T-helper 17 cell (primary cell): ENCODE measurements around the gene KLHL30. TPM values are rescaled to one million over a fixed set of nuclear protein-coding genes. Genes with fewer than 3 reads are reported as not detected.
A peak's percentile ranks its signal among the peaks of the same experiment; 100 is the strongest.
"Not testable (repeated sequence)": the region's sequence is repeated elsewhere in the genome, so short reads cannot be mapped to it uniquely, and the experiment has no call there.

Experiments used
- ATAC-seq: fragments of 150-1000 bp; cut with Tn5 transposase; 2 replicates; pipeline ENCODE4 v1.10.0; 2021; ENCODE audit warnings: mild to moderate bottlenecking, moderate library complexity
- DNase-seq, 3 donors: peaks; one replicate each; pipeline versions ENCODE4 v3.0.0 to v3.0.0-alpha.2; 2020 to 2021
- H3K9me3 ChIP-seq: one replicate; pipeline ENCODE4 v1.7.0; 2013; ENCODE audit warnings: low read length, mild to moderate bottlenecking; ENCODE audit not compliant: control insufficient read depth, poor library complexity, severe bottlenecking
- H3K27ac Mint-ChIP-seq: one replicate; pipeline ENCODE4 v1.8.0; 2022; ENCODE audit warnings: mild to moderate bottlenecking, moderate library complexity, mixed read lengths
- H3K27me3 Mint-ChIP-seq: one replicate; pipeline ENCODE4 v1.8.0; 2022; ENCODE audit warnings: mixed read lengths
- H3K36me3 Mint-ChIP-seq: one replicate; pipeline ENCODE4 v1.8.0; 2022; ENCODE audit warnings: low read depth, mixed read lengths
- H3K4me1 Mint-ChIP-seq: one replicate; pipeline ENCODE4 v1.8.0; 2022; ENCODE audit warnings: mild to moderate bottlenecking, mixed read lengths
- H3K4me3 Mint-ChIP-seq: one replicate; pipeline ENCODE4 v1.8.0; 2022; ENCODE audit warnings: mild to moderate bottlenecking, moderate library complexity, mixed read lengths
- total RNA-seq, 4 donors: library from RNA in 2 of 4; stranded (reverse) in 2 of 4; gene quantifications; one replicate each; pipeline ENCODE4 v1.2.3 and lab custom pipeline; 2022 to 2026

KLHL30 gene
- total RNA-seq, 2 donors from 2014 or later: not detected

DNA sequence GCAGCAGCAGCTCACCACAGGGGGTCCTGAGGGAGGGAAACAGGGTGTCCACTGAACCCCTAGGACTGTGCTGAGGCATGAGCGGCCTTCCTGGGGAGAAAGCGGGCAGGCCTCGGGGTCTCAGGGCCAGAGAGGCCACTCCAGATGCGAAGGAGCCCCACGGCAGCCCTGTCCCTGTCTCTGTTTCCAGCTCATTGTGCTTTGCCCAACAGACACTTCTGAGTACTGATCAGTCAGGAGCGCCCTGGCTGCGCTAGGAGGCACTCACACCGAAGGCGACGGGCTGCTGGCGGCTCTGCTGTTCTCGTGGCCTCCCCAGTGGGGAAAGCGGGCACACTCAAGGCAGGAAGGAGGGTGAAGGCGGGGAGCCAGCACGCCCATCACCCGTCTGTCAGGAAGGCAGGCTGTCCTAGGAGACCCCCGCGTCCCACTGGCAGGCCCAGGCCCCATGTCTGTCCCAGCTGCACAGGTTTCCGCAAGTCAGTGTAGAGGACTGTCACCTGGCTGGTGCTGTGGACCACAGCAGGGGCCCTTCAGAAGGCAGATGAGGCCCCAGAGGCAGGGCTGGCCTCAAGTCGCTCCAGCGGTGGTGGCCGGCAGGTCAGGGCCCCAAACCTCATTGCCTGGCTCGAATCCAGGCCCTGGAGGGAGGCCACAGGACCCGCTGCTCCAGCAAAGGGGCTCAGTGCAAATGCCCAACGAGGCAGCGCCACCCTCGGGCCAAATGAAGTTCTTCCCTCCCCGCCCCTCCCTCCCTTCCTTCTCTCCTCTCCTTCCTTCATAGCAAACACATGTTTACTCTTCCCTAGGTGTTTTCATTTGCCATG lies 31.6 kb upstream of the KLHL30 start:
- no peaks in the 10 kb centered on the region for H3K9me3 ChIP-seq
- Mint-ChIP-seq H3K27me3 (no peaks in the 10 kb centered on the region), H3K4me1 (peaks cover 4% of the 10 kb centered on the region), H3K27ac (no peak overlapping the region), H3K4me3 (peak overlapping the region; percentile 39), H3K36me3 (no peaks in the 10 kb centered on the region)
- DNase-seq (no peak), ATAC-seq (no peak)

GRCh38 chr2:238107525-238108422 lies 30.7 kb upstream of the KLHL30 start:
- H3K36me3 Mint-ChIP-seq: no peaks in the 10 kb centered on the region
- H3K27ac Mint-ChIP-seq: no peak overlapping the region
- peaks cover 4% of the 10 kb centered on the region for H3K4me1 Mint-ChIP-seq
- peak overlapping the region; percentile 39 for H3K4me3 Mint-ChIP-seq
- ATAC-seq (peak; percentile 71), DNase-seq (peak in 1 of 3 donors; percentile 0)
- H3K9me3 ChIP-seq: no peaks in the 10 kb centered on the region
- H3K27me3 Mint-ChIP-seq: no peaks in the 10 kb centered on the region

- no peak overlapping the region for H3K4me3 Mint-ChIP-seq
- H3K36me3 Mint-ChIP-seq: no peaks in the 10 kb centered on the region
- H3K4me1 Mint-ChIP-seq: peaks cover 4% of the 10 kb centered on the region
- H3K27ac Mint-ChIP-seq: no peak overlapping the region
- no peaks in the 10 kb centered on the region for H3K27me3 Mint-ChIP-seq
- DNase-seq (peak in 1 of 3 donors; percentile 2), ATAC-seq (peak; percentile 57)
- no peaks in the 10 kb centered on the region for H3K9me3 ChIP-seq
Observed at GRCh38 chr2:238108423-238109183, 29.9 kb upstream of the KLHL30 start.

GRCh38 chr2:238113611-238114010 lies 24.9 kb upstream of the KLHL30 start:
- no peaks in the 10 kb centered on the region for H3K9me3 ChIP-seq
- no peaks in the 10 kb centered on the region for H3K4me1 Mint-ChIP-seq
- H3K4me3 Mint-ChIP-seq: no peak overlapping the region
- ATAC-seq (no peak), DNase-seq (peak in 1 of 3 donors; percentile 0)
- no peaks in the 10 kb centered on the region for H3K36me3 Mint-ChIP-seq
- peak overlapping the region; percentile 22 for H3K27ac Mint-ChIP-seq
- peaks cover 5% of the 10 kb centered on the region for H3K27me3 Mint-ChIP-seq

GRCh38 chr2:238114331-238114841 lies 24.1 kb upstream of the KLHL30 start:
- H3K4me3 Mint-ChIP-seq: no peak overlapping the region
- no peaks in the 10 kb centered on the region for H3K36me3 Mint-ChIP-seq
- H3K27me3 Mint-ChIP-seq: peaks cover 5% of the 10 kb centered on the region
- no peak overlapping the region for H3K27ac Mint-ChIP-seq
- H3K9me3 ChIP-seq: no peaks in the 10 kb centered on the region
- no peaks in the 10 kb centered on the region for H3K4me1 Mint-ChIP-seq
- ATAC-seq (no peak), DNase-seq (no peak)

DNA sequence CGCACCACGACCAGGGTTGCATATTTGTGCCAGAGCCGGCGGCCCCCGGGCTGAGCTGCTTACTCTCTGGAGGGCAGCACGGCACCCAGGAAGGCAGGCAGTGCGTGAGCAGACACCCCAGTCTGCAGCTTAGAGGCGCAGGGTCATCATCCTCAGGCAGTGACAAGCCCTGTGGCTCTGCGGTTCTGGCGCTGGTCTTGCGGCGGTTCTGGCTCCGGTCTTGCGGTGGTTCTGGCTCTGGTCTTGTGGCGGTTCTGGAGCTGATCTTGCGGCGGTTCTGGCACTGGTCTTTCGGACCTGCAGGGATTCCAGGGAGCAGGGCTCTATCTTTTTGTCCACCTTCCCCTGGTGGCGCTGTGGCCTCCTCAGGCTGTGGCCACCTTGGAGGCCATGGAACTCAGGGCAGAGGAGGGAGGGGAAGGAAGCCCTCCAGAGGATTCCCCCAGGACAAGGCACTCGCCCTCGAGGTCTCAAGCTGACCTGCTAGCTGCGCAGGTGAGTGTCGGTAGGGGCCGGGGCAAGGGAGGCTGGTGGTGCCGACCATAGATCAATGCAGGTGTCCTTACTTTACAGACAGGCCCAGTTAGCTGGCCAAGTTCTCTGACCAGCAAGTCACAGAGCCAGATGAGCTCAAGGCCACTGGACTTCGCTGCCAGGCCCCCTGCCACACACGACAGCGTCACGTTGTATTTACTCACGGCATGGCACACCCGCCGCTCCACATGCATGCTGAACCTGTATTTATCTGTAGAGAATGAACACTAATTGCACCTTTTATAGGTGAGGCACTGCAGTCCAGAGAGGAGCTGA lies 23.4 kb upstream of the KLHL30 start:
- no peak for ATAC-seq
- no peak overlapping the region for H3K4me3 Mint-ChIP-seq
- peaks cover 5% of the 10 kb centered on the region for H3K27me3 Mint-ChIP-seq
- H3K4me1 Mint-ChIP-seq: no peaks in the 10 kb centered on the region
- H3K9me3 ChIP-seq: no peaks in the 10 kb centered on the region
- no peak for DNase-seq
- no peaks in the 10 kb centered on the region for H3K36me3 Mint-ChIP-seq
- H3K27ac Mint-ChIP-seq: no peak overlapping the region

GRCh38 chr2:238115709-238116108 lies 22.8 kb upstream of the KLHL30 start:
- H3K4me3 Mint-ChIP-seq, ATAC-seq, H3K27ac Mint-ChIP-seq, H3K4me1 Mint-ChIP-seq, DNase-seq, H3K36me3 Mint-ChIP-seq, H3K9me3 ChIP-seq, H3K27me3 Mint-ChIP-seq: not testable (repeated sequence)

DNA sequence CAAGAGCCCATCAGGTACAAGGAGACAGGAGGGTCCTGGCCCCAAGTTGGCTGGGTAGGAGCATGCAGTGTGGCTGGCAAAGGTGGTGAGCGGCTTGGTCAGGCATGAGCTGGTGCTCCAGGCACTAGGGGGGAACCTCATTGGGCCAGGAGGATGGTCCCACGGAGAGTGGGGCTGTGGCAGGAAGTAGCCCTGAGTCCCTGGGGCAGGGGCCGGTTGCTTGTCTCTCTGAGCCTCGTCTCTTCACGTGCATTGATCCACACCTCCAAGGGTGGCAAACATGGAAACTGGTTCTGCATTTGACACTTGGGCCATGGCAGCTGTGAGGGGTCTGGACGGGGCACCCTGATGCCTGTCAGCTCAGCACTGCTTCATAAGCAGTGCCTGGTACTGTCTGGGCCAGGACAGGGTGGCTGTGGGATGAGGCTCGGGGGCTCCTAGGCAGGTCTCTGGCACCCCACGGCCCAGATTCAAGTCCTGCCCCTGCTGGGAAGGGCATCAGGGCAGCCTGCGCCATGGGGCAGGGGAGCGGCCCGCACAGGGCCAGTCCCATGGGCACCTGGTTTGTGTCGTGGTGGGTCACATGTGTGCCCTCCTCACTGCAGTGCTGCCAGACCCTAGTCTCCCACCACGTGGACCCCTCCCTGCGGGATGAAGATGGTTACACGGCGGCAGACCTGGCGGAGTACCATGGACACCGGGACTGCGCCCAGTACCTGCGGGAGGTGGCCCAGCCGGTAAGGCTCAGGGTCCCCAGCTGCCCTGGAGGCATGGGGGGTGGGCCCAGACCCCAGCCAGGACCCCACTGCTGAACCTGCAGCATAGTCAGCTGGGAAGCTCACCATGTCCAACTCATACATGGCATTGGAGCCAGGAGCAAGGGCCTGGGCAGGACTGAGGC lies 21.9 kb upstream of the KLHL30 start:
- H3K4me1 Mint-ChIP-seq: no peaks in the 10 kb centered on the region
- no peaks in the 10 kb centered on the region for H3K9me3 ChIP-seq
- no peaks in the 10 kb centered on the region for H3K36me3 Mint-ChIP-seq
- ATAC-seq (no peak), DNase-seq (peak in 1 of 3 donors; percentile 1)
- H3K27ac Mint-ChIP-seq: no peak overlapping the region
- no peak overlapping the region for H3K4me3 Mint-ChIP-seq
- H3K27me3 Mint-ChIP-seq: peaks cover 5% of the 10 kb centered on the region

GRCh38 chr2:238117199-238118154 lies 21.0 kb upstream of the KLHL30 start:
- Mint-ChIP-seq H3K36me3 (no peaks in the 10 kb centered on the region), H3K4me1 (no peaks in the 10 kb centered on the region), H3K27me3 (peaks cover 5% of the 10 kb centered on the region), H3K27ac (no peak overlapping the region), H3K4me3 (no peak overlapping the region)
- DNase-seq (peak in 1 of 3 donors; percentile 8), ATAC-seq (no peak)
- no peaks in the 10 kb centered on the region for H3K9me3 ChIP-seq

- Mint-ChIP-seq H3K36me3 (no peaks in the 10 kb centered on the region), H3K4me3 (no peak overlapping the region), H3K4me1 (no peaks in the 10 kb centered on the region), H3K27ac (no peak overlapping the region), H3K27me3 (peaks cover 5% of the 10 kb centered on the region)
- no peaks in the 10 kb centered on the region for H3K9me3 ChIP-seq
- peak in 1 of 3 donors; percentile 7 for DNase-seq
- ATAC-seq: no peak
Observed at GRCh38 chr2:238119756-238120462, 18.6 kb upstream of the KLHL30 start.
